ENCODE measurements around the gene TRIM41.
"Not testable (repeated sequence)": the region's sequence is repeated elsewhere in the genome, so short reads cannot be mapped to it uniquely, and the experiment has no call there.

TRIM41 gene

GRCh38 chr5:181261320-181262049 lies 38.4 kb downstream of the TRIM41 start:
- peak overlapping the region; percentile 74 to 98 for H3K4me3 ChIP-seq (ENCODE audit: insufficient read depth in 1 of 2, low read depth in 1 of 2, low read length in 2 of 2)
- H4K91ac ChIP-seq (ENCODE audit: low read length), result peak overlapping the region; percentile 97
- under 1% methylated on average over 41 of the region's 59 CpGs for WGBS

GRCh38 chr5:181263633-181264032 lies 40.6 kb downstream of the TRIM41 start:
- Histone ChIP-seq H3K9ac (ENCODE audit: low read length) (no peak overlapping the region), H3K4me3 (ENCODE audit: insufficient read depth in 1 of 2, low read depth in 1 of 2, low read length in 2 of 2) (no peak overlapping the region), H2BK120ac (ENCODE audit: low read depth, low read length) (no peak overlapping the region), H2BK15ac (ENCODE audit: low read depth, poor library complexity, severe bottlenecking) (no peak overlapping the region), H2BK12ac (ENCODE audit: low read length in 2 of 2) (no peak overlapping the region), H2AK5ac (ENCODE audit: low read length, severe bottlenecking) (no peak overlapping the region), H3K27me3 (ENCODE audit: control insufficient read depth in 1 of 2, insufficient read depth in 1 of 2, low read length in 2 of 2) (no peaks in the 10 kb centered on the region), H3K79me1 (replicated peaks; ENCODE audit: low read length, poor library complexity, severe bottlenecking) (peaks cover 16% of the 10 kb centered on the region), H4K91ac (ENCODE audit: low read length) (no peak overlapping the region), H3K9me3 (ENCODE audit: control insufficient read depth, low read length) (no peaks in the 10 kb centered on the region), H3K4ac (ENCODE audit: low read depth in 1 of 2, low read length in 2 of 2) (no peak overlapping the region), H4K8ac (ENCODE audit: low read length) (no peak overlapping the region), H3K27ac (ENCODE audit: low read length, poor library complexity, severe bottlenecking) (no peak overlapping the region), H3K4me2 (ENCODE audit: low read length, poor library complexity, severe bottlenecking) (no peak overlapping the region), H3K4me1 (ENCODE audit: control insufficient read depth, insufficient read depth, low read depth, low read length) (peaks cover 4% of the 10 kb centered on the region), H3K23ac (ENCODE audit: low read length in 2 of 2) (no peak overlapping the region), H2AFZ (ENCODE audit: low read depth, low read length) (no peak overlapping the region), H3K36me3 (ENCODE audit: control insufficient read depth in 1 of 2, insufficient read depth in 2 of 2, low read depth in 1 of 2, low read length in 2 of 2) (peaks cover 9 to 14% of the 10 kb centered on the region in 2 experiments), H3K14ac (ENCODE audit: low read length in 2 of 2) (no peak overlapping the region), H2BK5ac (ENCODE audit: low read depth, low read length, poor library complexity, severe bottlenecking) (no peak overlapping the region), H3K18ac (ENCODE audit: low read depth in 1 of 2, low read length in 2 of 2) (no peak overlapping the region)
- no peak for DNase-seq
- WGBS, result 78% methylated on average over 5 of the region's 5 CpGs

More at GRCh38 chr5:181261320-181262049, 38.4 kb downstream of the TRIM41 start:
- H3K14ac ChIP-seq (ENCODE audit: low read length in 2 of 2), result peak overlapping the region; percentile 64 to 88
- H3K36me3 ChIP-seq (ENCODE audit: control insufficient read depth in 1 of 2, insufficient read depth in 2 of 2, low read depth in 1 of 2, low read length in 2 of 2), result peaks cover 14 to 22% of the 10 kb centered on the region in 2 experiments
- peak overlapping the region; percentile 86 for H2BK120ac ChIP-seq (ENCODE audit: low read depth, low read length)
- H3K23ac ChIP-seq (ENCODE audit: low read length in 2 of 2), result peak overlapping the region in 1 of 2 experiments; percentile 5
- peak overlapping the region; percentile 99 for H4K8ac ChIP-seq (ENCODE audit: low read length)
- H3K79me1 ChIP-seq (replicated peaks; ENCODE audit: low read length, poor library complexity, severe bottlenecking), result peaks cover 16% of the 10 kb centered on the region
- peak overlapping the region; percentile 73 for H2AFZ ChIP-seq (ENCODE audit: low read depth, low read length)
- no peaks in the 10 kb centered on the region for H3K27me3 ChIP-seq (ENCODE audit: control insufficient read depth in 1 of 2, insufficient read depth in 1 of 2, low read length in 2 of 2)
- H3K4me2 ChIP-seq (ENCODE audit: low read length, poor library complexity, severe bottlenecking), result peak overlapping the region; percentile 80
- peak overlapping the region; percentile 99 for H3K9ac ChIP-seq (ENCODE audit: low read length)
- H2BK5ac ChIP-seq (ENCODE audit: low read depth, low read length, poor library complexity, severe bottlenecking), result peak overlapping the region; percentile 95
- H2BK15ac ChIP-seq (ENCODE audit: low read depth, poor library complexity, severe bottlenecking), result peak overlapping the region; percentile 95
- H2AK5ac ChIP-seq (ENCODE audit: low read length, severe bottlenecking), result peak overlapping the region; percentile 76
- H2BK12ac ChIP-seq (ENCODE audit: low read length in 2 of 2), result no peak overlapping the region
- peak overlapping the region; percentile 93 to 99 for H3K18ac ChIP-seq (ENCODE audit: low read depth in 1 of 2, low read length in 2 of 2)
- DNase-seq, result peak; percentile 83
- peak overlapping the region; percentile 87 to 99 for H3K4ac ChIP-seq (ENCODE audit: low read depth in 1 of 2, low read length in 2 of 2)
- peaks cover 5% of the 10 kb centered on the region for H3K4me1 ChIP-seq (ENCODE audit: control insufficient read depth, insufficient read depth, low read depth, low read length)
- no peaks in the 10 kb centered on the region for H3K9me3 ChIP-seq (ENCODE audit: control insufficient read depth, low read length)
- H3K27ac ChIP-seq (ENCODE audit: low read length, poor library complexity, severe bottlenecking), result peak overlapping the region; percentile 94

- H3K4me1 ChIP-seq (ENCODE audit: control insufficient read depth, insufficient read depth, low read depth, low read length), result peaks cover 4% of the 10 kb centered on the region
- H3K79me1 ChIP-seq (replicated peaks; ENCODE audit: low read length, poor library complexity, severe bottlenecking), result peaks cover 16% of the 10 kb centered on the region
- WGBS, result 58% methylated on average over 17 of the region's 18 CpGs
- no peak overlapping the region for H2BK5ac ChIP-seq (ENCODE audit: low read depth, low read length, poor library complexity, severe bottlenecking)
- H2BK12ac ChIP-seq (ENCODE audit: low read length in 2 of 2), result no peak overlapping the region
- no peak for DNase-seq
- H3K14ac ChIP-seq (ENCODE audit: low read length in 2 of 2), result peak overlapping the region in 1 of 2 experiments; percentile 63
- H3K27me3 ChIP-seq (ENCODE audit: control insufficient read depth in 1 of 2, insufficient read depth in 1 of 2, low read length in 2 of 2), result no peaks in the 10 kb centered on the region
- H3K9ac ChIP-seq (ENCODE audit: low read length), result no peak overlapping the region
- H3K36me3 ChIP-seq (ENCODE audit: control insufficient read depth in 1 of 2, insufficient read depth in 2 of 2, low read depth in 1 of 2, low read length in 2 of 2), result peaks cover 9 to 14% of the 10 kb centered on the region in 2 experiments
- peak overlapping the region in 1 of 2 experiments; percentile 62 for H3K23ac ChIP-seq (ENCODE audit: low read length in 2 of 2)
- peak overlapping the region; percentile 87 for H4K8ac ChIP-seq (ENCODE audit: low read length)
- peak overlapping the region; percentile 33 to 54 for H3K4ac ChIP-seq (ENCODE audit: low read depth in 1 of 2, low read length in 2 of 2)
- H3K4me3 ChIP-seq (ENCODE audit: insufficient read depth in 1 of 2, low read depth in 1 of 2, low read length in 2 of 2), result no peak overlapping the region
- H3K18ac ChIP-seq (ENCODE audit: low read depth in 1 of 2, low read length in 2 of 2), result no peak overlapping the region
- H3K27ac ChIP-seq (ENCODE audit: low read length, poor library complexity, severe bottlenecking), result no peak overlapping the region
- H4K91ac ChIP-seq (ENCODE audit: low read length), result no peak overlapping the region
- no peak overlapping the region for H2BK15ac ChIP-seq (ENCODE audit: low read depth, poor library complexity, severe bottlenecking)
- no peak overlapping the region for H2AFZ ChIP-seq (ENCODE audit: low read depth, low read length)
- no peaks in the 10 kb centered on the region for H3K9me3 ChIP-seq (ENCODE audit: control insufficient read depth, low read length)
- H2AK5ac ChIP-seq (ENCODE audit: low read length, severe bottlenecking), result peak overlapping the region; percentile 79
- H3K4me2 ChIP-seq (ENCODE audit: low read length, poor library complexity, severe bottlenecking), result no peak overlapping the region
- no peak overlapping the region for H2BK120ac ChIP-seq (ENCODE audit: low read depth, low read length)
These were observed 42.1 kb downstream of the TRIM41 start for GRCh38 chr5:181265092-181265671.

- H3K4me1 ChIP-seq (ENCODE audit: control insufficient read depth, insufficient read depth, low read depth, low read length); H4K8ac ChIP-seq (ENCODE audit: low read length); H3K4me3 ChIP-seq (ENCODE audit: insufficient read depth in 1 of 2, low read depth in 1 of 2, low read length in 2 of 2); H3K14ac ChIP-seq (ENCODE audit: low read length in 2 of 2); H2BK12ac ChIP-seq (ENCODE audit: low read length in 2 of 2); H2BK15ac ChIP-seq (ENCODE audit: low read depth, poor library complexity, severe bottlenecking); H3K9ac ChIP-seq (ENCODE audit: low read length); H2AFZ ChIP-seq (ENCODE audit: low read depth, low read length); H3K23ac ChIP-seq (ENCODE audit: low read length in 2 of 2); H2AK5ac ChIP-seq (ENCODE audit: low read length, severe bottlenecking); H3K9me3 ChIP-seq (ENCODE audit: control insufficient read depth, low read length); H3K27me3 ChIP-seq (ENCODE audit: control insufficient read depth in 1 of 2, insufficient read depth in 1 of 2, low read length in 2 of 2); H3K18ac ChIP-seq (ENCODE audit: low read depth in 1 of 2, low read length in 2 of 2); H4K91ac ChIP-seq (ENCODE audit: low read length); H2BK120ac ChIP-seq (ENCODE audit: low read depth, low read length); DNase-seq; H2BK5ac ChIP-seq (ENCODE audit: low read depth, low read length, poor library complexity, severe bottlenecking); H3K4ac ChIP-seq (ENCODE audit: low read depth in 1 of 2, low read length in 2 of 2); H3K4me2 ChIP-seq (ENCODE audit: low read length, poor library complexity, severe bottlenecking): not testable (repeated sequence)
- peaks cover 9 to 14% of the 10 kb centered on the region in 2 experiments for H3K36me3 ChIP-seq (ENCODE audit: control insufficient read depth in 1 of 2, insufficient read depth in 2 of 2, low read depth in 1 of 2, low read length in 2 of 2)
- peaks cover 16% of the 10 kb centered on the region for H3K79me1 ChIP-seq (replicated peaks; ENCODE audit: low read length, poor library complexity, severe bottlenecking)
- 42% methylated on average over 3 of the region's 8 CpGs for WGBS
- peak overlapping the region; percentile 24 for H3K27ac ChIP-seq (ENCODE audit: low read length, poor library complexity, severe bottlenecking)
These were observed 44.3 kb downstream of the TRIM41 start for GRCh38 chr5:181267291-181267904.
